SHP77 treated with DMSO at 0.1 percent for 48 hours (cell line): ENCODE results near the gene NOP53.
"Not testable (repeated sequence)": the region's sequence is repeated elsewhere in the genome, so short reads cannot be mapped to it uniquely, and the experiment has no call there.

ENCODE experiments used
- DNase-seq: peaks from one replicate; lab custom pipeline; 2025; lab: John Stamatoyannopoulos, UW

Gene NOP53

GRCh38 chr19:47754206-47755064, 9.1 kb downstream of the NOP53 start:
- no peak for DNase-seq

GRCh38 chr19:47755065-47755761, 9.9 kb downstream of the NOP53 start:
- DNase-seq = no peak

GRCh38 chr19:47755762-47756626, 10.6 kb downstream of the NOP53 start:
- no peak for DNase-seq

GRCh38 chr19:47756627-47756929, 11.2 kb downstream of the NOP53 start:
- DNase-seq = no peak

GRCh38 chr19:47756953-47757608, 11.7 kb downstream of the NOP53 start:
- no peak for DNase-seq

GRCh38 chr19:47757617-47758442, 12.5 kb downstream of the NOP53 start:
- no peak for DNase-seq

- DNase-seq = no peak
Measured at GRCh38 chr19:47758443-47758804, 13.1 kb downstream of the NOP53 start.

- DNase-seq = no peak
Measured at GRCh38 chr19:47760632-47760999, 15.3 kb downstream of the NOP53 start.

GRCh38 chr19:47761566-47761965, 16.2 kb downstream of the NOP53 start:
- no peak for DNase-seq

- DNase-seq = no peak
Measured at GRCh38 chr19:47762151-47762550, 16.8 kb downstream of the NOP53 start.

GRCh38 chr19:47762615-47763308, 17.4 kb downstream of the NOP53 start:
- no peak for DNase-seq

GRCh38 chr19:47764705-47765104, 19.4 kb downstream of the NOP53 start:
- DNase-seq = not testable (repeated sequence)

- DNase-seq = no peak
Measured at GRCh38 chr19:47765523-47766358, 20.4 kb downstream of the NOP53 start.

GRCh38 chr19:47766359-47766620, 20.9 kb downstream of the NOP53 start:
- DNase-seq = no peak

GRCh38 chr19:47766670-47767069, 21.3 kb downstream of the NOP53 start:
- DNase-seq = no peak

- no peak for DNase-seq
Measured at GRCh38 chr19:47767349-47767748, 22.0 kb downstream of the NOP53 start.

GRCh38 chr19:47768604-47769003, 23.3 kb downstream of the NOP53 start:
- no peak for DNase-seq

- DNase-seq = no peak
Measured at GRCh38 chr19:47769534-47769933, 24.2 kb downstream of the NOP53 start.

GRCh38 chr19:47771291-47771690, 25.9 kb downstream of the NOP53 start:
- not testable (repeated sequence) for DNase-seq

- DNase-seq = peak; percentile 52
Measured at GRCh38 chr19:47776568-47776967, 31.2 kb downstream of the NOP53 start.
